ENCODE results near the gene SRRM5. TPM values are rescaled to one million over a fixed set of nuclear protein-coding genes. Genes with fewer than 3 reads are reported as not detected.

SRRM5 gene
- total and polyA plus RNA-seq, 2 of the 13 experiments (the other 11 are each of a cell fraction or from before 2014, with no cell fraction given), result 0.11 to 0.16 TPM

- peak; percentile 22; the same call in 1 of the 2 replicates for TF ChIP-seq ZNF333 (CRISPR knock-in tag; IDR thresholded peaks at IDR 0.05; ENCODE audit: borderline replicate concordance)
- TF ChIP-seq ASH2L (IDR thresholded peaks at IDR 0.05; ENCODE audit: insufficient read length, low read depth, low read length), result no peak
- 0 out of 2 replicates have a peak, but pooled peaks have one; percentile 35 for TF ChIP-seq KMT2A (CRISPR knock-in tag; IDR thresholded peaks at IDR 0.05)
- TF ChIP-seq EED (CRISPR knock-in tag; IDR thresholded peaks at IDR 0.05), result peak; percentile 74; the same call in 1 of the 2 replicates
- peak; percentile 50 for TF ChIP-seq HNRNPLL (IDR thresholded peaks at IDR 0.05; ENCODE audit: low read depth, low read length, poor library complexity, severe bottlenecking)
- TF ChIP-seq FOSL2 (CRISPR knock-in tag; IDR thresholded peaks at IDR 0.05), result 0 out of 2 replicates have a peak, but pooled peaks have one; percentile 12
- peak; percentile 12 for TF ChIP-seq ZNF18 (CRISPR knock-in tag; IDR thresholded peaks at IDR 0.05; ENCODE audit: insufficient replicate concordance)
- no peak for TF ChIP-seq HNRNPH1 (optimal IDR thresholded peaks at IDR 0.05; ENCODE audit: low read depth, low read length)
- no peak for TF ChIP-seq CERS6 (CRISPR knock-in tag; IDR thresholded peaks at IDR 0.05)
- TF ChIP-seq ZSCAN5A (CRISPR knock-in tag; IDR thresholded peaks at IDR 0.05; ENCODE audit: borderline replicate concordance), result no peak
- TF ChIP-seq RARG (CRISPR knock-in tag; IDR thresholded peaks at IDR 0.05; ENCODE audit: low read depth), result no peak
- no peak for TF ChIP-seq U2AF2 (IDR thresholded peaks at IDR 0.05; ENCODE audit: low read depth, low read length)
- no peak for TF ChIP-seq ZBTB40 (IDR thresholded peaks at IDR 0.05)
- 0 out of 2 replicates have a peak, but pooled peaks have one; percentile 36 for TF ChIP-seq ZBTB40 (CRISPR knock-in tag; IDR thresholded peaks at IDR 0.05)
- TF ChIP-seq SAP130 (CRISPR knock-in tag; IDR thresholded peaks at IDR 0.05; ENCODE audit: low read depth), result peak; percentile 66
Observed at GRCh38 chr19:43594710-43595604, 16.9 kb upstream of the SRRM5 start (continued).

Data from HepG2 (cell line).